Hippocampal formation (tissue), 2 donors: ENCODE data around the gene TMEM220.

Experiments used
- DNase-seq, 2 donors: peaks; one replicate each; lab custom pipeline; 2025; lab: John Stamatoyannopoulos, UW

Gene TMEM220

GRCh38 chr17:10664571-10664970, 65.3 kb downstream of the TMEM220 start:
- no peak for DNase-seq
